Caco-2 (cell line): ENCODE data around the gene PPP1R13B. TPM values are rescaled to one million over a fixed set of nuclear protein-coding genes. Genes with fewer than 3 reads are reported as not detected.

ENCODE experiments used
- BruUV-seq: library from RNA; stranded (reverse); fragments of 400-500 nt; replicated peaks from 2 replicates; lab custom pipeline; 2021; lab: Mats Ljungman, UMichigan
- CTCF ChIA-PET: fragments of 300-600 bp; sonication (Branson Sonifier 250); formaldehyde crosslinking; loops from one replicate; lab custom pipeline; 2022; ENCODE audit warnings: antibody characterized with exemption; lab: Charles Lee
- POLR2A ChIA-PET: fragments of 300-600 bp; sonication (Branson Sonifier 250); formaldehyde crosslinking; loops from one replicate; lab custom pipeline; 2022; ENCODE audit warnings: antibody characterized with exemption; lab: Charles Lee
- DNase-seq, 2 experiments: peaks; one replicate each; pipeline versions ENCODE4 v3.0.0 to v3.0.0-alpha.2; 2020 to 2022
- H3K27me3 ChIP-seq: replicated peaks from 2 replicates; pipeline ENCODE4 v1.6.0; 2011; ENCODE audit warnings: low read length; ENCODE audit not compliant: control insufficient read depth, insufficient read depth
- H3K36me3 ChIP-seq: 2 replicates; pipeline ENCODE4 v1.5.1; 2011; ENCODE audit warnings: low read length; ENCODE audit not compliant: control insufficient read depth, insufficient read depth
- H3K4me1 ChIP-seq: fragments of 250-450 bp; sonication (Bioruptor Pico); 2 replicates; pipeline ENCODE4 v1.5.1; 2020; ENCODE audit warnings: mild to moderate bottlenecking
- H3K4me3 ChIP-seq: 2 replicates; pipeline ENCODE4 v1.5.1; 2011; ENCODE audit warnings: low read depth, mild to moderate bottlenecking, control low read depth, low read length
- H3K9me3 ChIP-seq: fragments of 250-450 bp; sonication (Bioruptor Pico); 2 replicates; pipeline ENCODE4 v1.5.1; 2020; ENCODE audit warnings: mild to moderate bottlenecking, moderate library complexity
- H3K27ac Mint-ChIP-seq: one replicate; pipeline ENCODE4 v1.8.0; 2022; ENCODE audit warnings: mixed read lengths; ENCODE audit not compliant: unreplicated experiment
- H3K27me3 Mint-ChIP-seq: one replicate; pipeline ENCODE4 v1.8.0; 2022; ENCODE audit warnings: mixed read lengths; ENCODE audit not compliant: insufficient read depth, unreplicated experiment
- H3K36me3 Mint-ChIP-seq: one replicate; pipeline ENCODE4 v1.8.0; 2022; ENCODE audit warnings: mild to moderate bottlenecking, mixed read lengths; ENCODE audit not compliant: insufficient read depth, unreplicated experiment
- H3K4me1 Mint-ChIP-seq: one replicate; pipeline ENCODE4 v1.8.0; 2022; ENCODE audit warnings: low read depth, mixed read lengths; ENCODE audit not compliant: unreplicated experiment
- H3K4me3 Mint-ChIP-seq: one replicate; pipeline ENCODE4 v1.8.0; 2022; ENCODE audit warnings: mild to moderate bottlenecking, moderate library complexity, mixed read lengths; ENCODE audit not compliant: unreplicated experiment
- H3K9me3 Mint-ChIP-seq: one replicate; pipeline ENCODE4 v1.8.0; 2022; ENCODE audit warnings: mixed read lengths; ENCODE audit not compliant: unreplicated experiment
- CTCF ChIP-seq, 2 experiments: fragments of 200-600 bp in 1 of 2; IDR thresholded peaks; 1 replicate in 1 of 2; 2 replicates in 1 of 2; pipeline versions ENCODE4 v1.5.1 to v1.8.0; 2011 to 2022; ENCODE audit warnings: antibody characterized with exemption in 1 of 2, control low read depth in 1 of 2, inconsistent platforms in 1 of 2, low read depth in 1 of 2, low read length in 1 of 2, mild to moderate bottlenecking in 1 of 2, moderate library complexity in 1 of 2; ENCODE audit not compliant: insufficient read depth in 1 of 2, severe bottlenecking in 1 of 2, unreplicated experiment in 1 of 2
- intact Hi-C: fragments of 100-400 bp; cut with micrococcal nuclease; formaldehyde crosslinking; loops from one replicate; pipeline ENCODE4 v1.10.0; 2022; ENCODE audit not compliant: unreplicated experiment
- total RNA-seq: library from RNA; stranded (reverse); gene quantifications from 2 replicates; pipeline ENCODE4 v1.2.3, GENCODE V29; 2022

PPP1R13B gene
- total RNA-seq, 1 experiment from 2014 or later: 15.8 TPM

GRCh38 chr14:103861413-103862392 lies 14.3 kb upstream of the PPP1R13B start:
- ChIA-PET CTCF (no interaction called here), POLR2A (no interaction called here)
- DNase-seq: no peak
- Mint-ChIP-seq H3K4me3 (no peak overlapping the region), H3K36me3 (no peaks in the 10 kb centered on the region), H3K27ac (no peak overlapping the region), H3K27me3 (no peaks in the 10 kb centered on the region), H3K9me3 (no peaks in the 10 kb centered on the region), H3K4me1 (no peaks in the 10 kb centered on the region)
- Histone ChIP-seq H3K9me3 (no peaks in the 10 kb centered on the region), H3K27me3 (no peaks in the 10 kb centered on the region), H3K4me1 (no peaks in the 10 kb centered on the region), H3K36me3 (no peaks in the 10 kb centered on the region), H3K4me3 (no peak overlapping the region)
- no peak for TF ChIP-seq CTCF (IDR thresholded peaks at IDR 0.05; ENCODE audit: insufficient read depth in 1 of 2, low read depth in 1 of 2, low read length in 1 of 2, severe bottlenecking in 1 of 2, unreplicated experiment in 1 of 2)
- no TSS peak for BruUV-seq
- intact Hi-C loops: no loop called here

GRCh38 chr14:103859416-103860202 lies 12.2 kb upstream of the PPP1R13B start:
- Histone ChIP-seq H3K27me3 (no peaks in the 10 kb centered on the region), H3K9me3 (no peaks in the 10 kb centered on the region), H3K36me3 (no peaks in the 10 kb centered on the region), H3K4me1 (peaks cover 13% of the 10 kb centered on the region), H3K4me3 (no peak overlapping the region)
- intact Hi-C loops: no loop called here
- POLR2A ChIA-PET: no interaction called here
- Mint-ChIP-seq H3K27ac (no peak overlapping the region), H3K4me1 (peaks cover 4% of the 10 kb centered on the region), H3K27me3 (no peaks in the 10 kb centered on the region), H3K4me3 (no peak overlapping the region), H3K36me3 (no peaks in the 10 kb centered on the region), H3K9me3 (no peaks in the 10 kb centered on the region)
- DNase-seq: no peak
- BruUV-seq: no TSS peak
- no peak for TF ChIP-seq CTCF (IDR thresholded peaks at IDR 0.05; ENCODE audit: insufficient read depth in 1 of 2, low read depth in 1 of 2, low read length in 1 of 2, severe bottlenecking in 1 of 2, unreplicated experiment in 1 of 2)
- CTCF ChIA-PET: no interaction called here

GRCh38 chr14:103858063-103858781 lies 10.8 kb upstream of the PPP1R13B start:
- no peaks in the 10 kb centered on the region for H3K36me3 Mint-ChIP-seq
- ChIA-PET CTCF (interaction anchor here (0.6 kb wide), 1 partner anchor 35 kb away, joined by 4 read pairs; no protein-coding TSS in a partner anchor), POLR2A (no interaction called here)
- H3K9me3 Mint-ChIP-seq: no peaks in the 10 kb centered on the region
- intact Hi-C loops: no loop called here
- peaks cover 8% of the 10 kb centered on the region for H3K4me1 Mint-ChIP-seq
- no peak overlapping the region for H3K4me3 Mint-ChIP-seq
- no peaks in the 10 kb centered on the region for H3K36me3 ChIP-seq
- DNase-seq: no peak
- peaks cover 14% of the 10 kb centered on the region for H3K4me1 ChIP-seq
- no peak for TF ChIP-seq CTCF (IDR thresholded peaks at IDR 0.05; ENCODE audit: insufficient read depth in 1 of 2, low read depth in 1 of 2, low read length in 1 of 2, severe bottlenecking in 1 of 2, unreplicated experiment in 1 of 2)
- BruUV-seq: no TSS peak
- H3K27me3 Mint-ChIP-seq: no peaks in the 10 kb centered on the region
- no peaks in the 10 kb centered on the region for H3K27me3 ChIP-seq
- H3K27ac Mint-ChIP-seq: no peak overlapping the region
- no peaks in the 10 kb centered on the region for H3K9me3 ChIP-seq
- no peak overlapping the region for H3K4me3 ChIP-seq
